K562 (cell line): ENCODE results near the gene INSIG1. TPM values are rescaled to one million over a fixed set of nuclear protein-coding genes. Genes with fewer than 3 reads are reported as not detected.

ENCODE experiments used
- CBX5 ChIP-seq: IDR thresholded peaks from 2 replicates; pipeline ENCODE4 v1.6.1; 2014; ENCODE audit warnings: low read depth, borderline replicate concordance
- NR4A1 ChIP-seq, 2 experiments: fragments of 250-450 bp in 1 of 2; fragments of 450-650 bp in 1 of 2; sonication (Bioruptor Pico) in 1 of 2; IDR thresholded peaks; 2 replicates each; pipeline versions ENCODE4 v1.4.0 to v1.6.1; 2016 to 2020; ENCODE audit warnings: mild to moderate bottlenecking in 2 of 2, missing compliant biosample characterization in 1 of 2, missing genetic modification characterization in 1 of 2, moderate library complexity in 1 of 2
- SMARCE1 ChIP-seq: fragments of 450-650 bp; IDR thresholded peaks from 2 replicates; pipeline ENCODE4 v1.7.1; 2016; ENCODE audit warnings: mild to moderate bottlenecking
- ZNF124 ChIP-seq: sonication (generic); formaldehyde crosslinking; IDR thresholded peaks from 2 replicates; pipeline ENCODE4 v1.8.1; 2022; ENCODE audit warnings: missing genetic modification reagents
- ZNF134 ChIP-seq: fragments of 250-450 bp; sonication (Bioruptor Pico); conservative IDR thresholded peaks from 2 replicates; pipeline ENCODE4 v1.4.0; 2020
- ZSCAN32 ChIP-seq: fragments of 450-650 bp; formaldehyde crosslinking; IDR thresholded peaks from 2 replicates; pipeline ENCODE4 v1.4.0; 2020; ENCODE audit warnings: mild to moderate bottlenecking, moderate library complexity
- polyA plus RNA-seq, 8 experiments: library from polyadenylated mRNA; depleted of rRNA in 4 of 8; stranded (reverse) in 5 of 8; unstranded in 3 of 8; fragments of >200 nt; fragmentation: Nextera tagmentation in 2 of 8; fragmentation: Illumina TruSeq in 1 of 8; extraction: Ambion mirVana in 2 of 8; extraction: Trizol in 1 of 8; gene quantifications; 2 replicates each; pipeline versions ENCODE4 v1.2.1 to v1.2.3, GENCODE V29; 2011 to 2014; ENCODE audit warnings: inconsistent platforms in 1 of 8, missing spikeins in 1 of 8
- total RNA-seq, 7 experiments: library from RNA; depleted of rRNA in 6 of 7; stranded (reverse); fragments of >200 nt in 6 of 7; fragmentation: Illumina TruSeq in 2 of 7; extraction: Trizol in 2 of 7; gene quantifications; 2 replicates each; pipeline versions ENCODE4 v1.2.1 to v1.2.3, GENCODE V29; 2011 to 2021; ENCODE audit warnings: low replicate concordance in 1 of 7
- TF ChIP-seq, protein P1 (sequence below): sonication (generic); formaldehyde crosslinking; IDR thresholded peaks from 2 replicates; pipeline ENCODE4 v1.8.0; 2022; ENCODE audit warnings: mild to moderate bottlenecking, missing genetic modification reagents, borderline replicate concordance
- TF ChIP-seq, protein P2 (sequence below): fragments of 450-650 bp; formaldehyde crosslinking; IDR thresholded peaks from 2 replicates; pipeline ENCODE4 v1.4.0; 2022; ENCODE audit warnings: mild to moderate bottlenecking, moderate library complexity
- TF ChIP-seq, protein P3 (sequence below): fragments of 250-450 bp; sonication (Bioruptor Pico); IDR thresholded peaks from 2 replicates; pipeline ENCODE4 v1.8.0; 2021; ENCODE audit warnings: moderate library complexity, mild to moderate bottlenecking, inconsistent platforms
- TF ChIP-seq, protein P4 (sequence below), 2 experiments: fragments of 450-650 bp in 1 of 2; sonication (generic) in 1 of 2; formaldehyde crosslinking in 1 of 2; IDR thresholded peaks; 2 replicates each; pipeline versions ENCODE4 v1.7.1 to v1.9.0; 2016 to 2022; ENCODE audit warnings: inconsistent platforms in 1 of 2, mild to moderate bottlenecking in 1 of 2, missing genetic modification reagents in 1 of 2
- TF ChIP-seq, protein P5 (sequence below): fragments of 450-650 bp; IDR thresholded peaks from 2 replicates; pipeline ENCODE4 v1.6.1; 2016; ENCODE audit warnings: low read depth, mild to moderate bottlenecking, moderate library complexity

INSIG1 gene
- total and polyA plus RNA-seq, 9 of the 15 experiments (the other 6 are each of a cell fraction or from before 2014, with no cell fraction given), result 57.1 to 787 (median 238) TPM

DNA sequence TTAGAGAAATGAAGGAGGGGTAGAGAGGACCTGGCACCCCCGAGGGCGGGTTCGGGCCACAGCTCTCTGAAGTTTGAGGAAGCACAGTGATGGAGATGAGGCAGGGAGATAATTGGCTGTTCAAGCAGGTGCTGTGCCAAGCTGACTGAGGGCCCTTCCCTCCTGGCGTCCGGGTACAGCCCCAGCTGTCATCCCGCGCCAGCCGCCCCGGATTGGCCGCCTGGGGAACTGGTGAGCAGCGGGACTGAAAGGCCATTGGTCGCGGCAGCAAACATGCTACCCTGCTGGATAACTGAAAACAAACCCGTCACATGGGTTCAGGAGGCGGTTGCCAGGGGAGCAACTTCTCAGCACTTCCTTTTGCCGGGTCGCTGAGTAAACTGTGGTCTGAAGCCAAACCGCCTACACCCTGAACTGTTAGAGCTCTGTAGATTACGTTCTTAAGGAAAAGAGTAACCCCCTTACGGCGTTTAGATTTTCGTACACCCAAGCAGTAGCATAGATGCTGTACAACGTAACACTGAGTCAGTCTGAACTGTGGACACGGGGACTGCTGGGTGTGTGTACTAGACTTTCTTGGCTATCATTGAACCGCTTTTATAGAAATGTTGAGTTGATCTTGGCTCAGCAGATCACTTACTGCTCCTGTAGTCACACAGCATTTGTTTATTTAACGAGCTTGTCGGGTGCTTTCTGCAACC lies 1.3 kb downstream of the INSIG1 start (continued):
- no peak for TF ChIP-seq ZNF134 (CRISPR knock-in tag)
- TF ChIP-seq SMARCE1, result no peak
- no peak for TF ChIP-seq NR4A1 (CRISPR knock-in tag; IDR thresholded peaks at IDR 0.05)
- no peak for TF ChIP-seq NR4A1 (tag; IDR thresholded peaks at IDR 0.05)
- no peak for TF ChIP-seq CBX5
- TF ChIP-seq, protein P1, sequence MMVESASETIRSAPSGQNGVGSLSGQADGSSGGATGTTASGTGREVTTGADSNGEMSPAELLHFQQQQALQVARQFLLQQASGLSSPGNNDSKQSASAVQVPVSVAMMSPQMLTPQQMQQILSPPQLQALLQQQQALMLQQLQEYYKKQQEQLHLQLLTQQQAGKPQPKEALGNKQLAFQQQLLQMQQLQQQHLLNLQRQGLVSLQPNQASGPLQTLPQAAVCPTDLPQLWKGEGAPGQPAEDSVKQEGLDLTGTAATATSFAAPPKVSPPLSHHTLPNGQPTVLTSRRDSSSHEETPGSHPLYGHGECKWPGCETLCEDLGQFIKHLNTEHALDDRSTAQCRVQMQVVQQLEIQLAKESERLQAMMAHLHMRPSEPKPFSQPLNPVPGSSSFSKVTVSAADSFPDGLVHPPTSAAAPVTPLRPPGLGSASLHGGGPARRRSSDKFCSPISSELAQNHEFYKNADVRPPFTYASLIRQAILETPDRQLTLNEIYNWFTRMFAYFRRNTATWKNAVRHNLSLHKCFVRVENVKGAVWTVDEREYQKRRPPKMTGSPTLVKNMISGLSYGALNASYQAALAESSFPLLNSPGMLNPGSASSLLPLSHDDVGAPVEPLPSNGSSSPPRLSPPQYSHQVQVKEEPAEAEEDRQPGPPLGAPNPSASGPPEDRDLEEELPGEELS (CRISPR knock-in tag), result no peak
- TF ChIP-seq ZNF124 (CRISPR knock-in tag), result no peak
- TF ChIP-seq, protein P2, sequence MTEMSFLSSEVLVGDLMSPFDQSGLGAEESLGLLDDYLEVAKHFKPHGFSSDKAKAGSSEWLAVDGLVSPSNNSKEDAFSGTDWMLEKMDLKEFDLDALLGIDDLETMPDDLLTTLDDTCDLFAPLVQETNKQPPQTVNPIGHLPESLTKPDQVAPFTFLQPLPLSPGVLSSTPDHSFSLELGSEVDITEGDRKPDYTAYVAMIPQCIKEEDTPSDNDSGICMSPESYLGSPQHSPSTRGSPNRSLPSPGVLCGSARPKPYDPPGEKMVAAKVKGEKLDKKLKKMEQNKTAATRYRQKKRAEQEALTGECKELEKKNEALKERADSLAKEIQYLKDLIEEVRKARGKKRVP (CRISPR knock-in tag), result peak; percentile 42; the same call in 1 of the 2 replicates
- TF ChIP-seq, protein P3, sequence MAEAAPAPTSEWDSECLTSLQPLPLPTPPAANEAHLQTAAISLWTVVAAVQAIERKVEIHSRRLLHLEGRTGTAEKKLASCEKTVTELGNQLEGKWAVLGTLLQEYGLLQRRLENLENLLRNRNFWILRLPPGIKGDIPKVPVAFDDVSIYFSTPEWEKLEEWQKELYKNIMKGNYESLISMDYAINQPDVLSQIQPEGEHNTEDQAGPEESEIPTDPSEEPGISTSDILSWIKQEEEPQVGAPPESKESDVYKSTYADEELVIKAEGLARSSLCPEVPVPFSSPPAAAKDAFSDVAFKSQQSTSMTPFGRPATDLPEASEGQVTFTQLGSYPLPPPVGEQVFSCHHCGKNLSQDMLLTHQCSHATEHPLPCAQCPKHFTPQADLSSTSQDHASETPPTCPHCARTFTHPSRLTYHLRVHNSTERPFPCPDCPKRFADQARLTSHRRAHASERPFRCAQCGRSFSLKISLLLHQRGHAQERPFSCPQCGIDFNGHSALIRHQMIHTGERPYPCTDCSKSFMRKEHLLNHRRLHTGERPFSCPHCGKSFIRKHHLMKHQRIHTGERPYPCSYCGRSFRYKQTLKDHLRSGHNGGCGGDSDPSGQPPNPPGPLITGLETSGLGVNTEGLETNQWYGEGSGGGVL (CRISPR knock-in tag), result no peak
- TF ChIP-seq ZSCAN32, result peak; percentile 3; the same call in 1 of the 2 replicates
- TF ChIP-seq, protein P4, sequence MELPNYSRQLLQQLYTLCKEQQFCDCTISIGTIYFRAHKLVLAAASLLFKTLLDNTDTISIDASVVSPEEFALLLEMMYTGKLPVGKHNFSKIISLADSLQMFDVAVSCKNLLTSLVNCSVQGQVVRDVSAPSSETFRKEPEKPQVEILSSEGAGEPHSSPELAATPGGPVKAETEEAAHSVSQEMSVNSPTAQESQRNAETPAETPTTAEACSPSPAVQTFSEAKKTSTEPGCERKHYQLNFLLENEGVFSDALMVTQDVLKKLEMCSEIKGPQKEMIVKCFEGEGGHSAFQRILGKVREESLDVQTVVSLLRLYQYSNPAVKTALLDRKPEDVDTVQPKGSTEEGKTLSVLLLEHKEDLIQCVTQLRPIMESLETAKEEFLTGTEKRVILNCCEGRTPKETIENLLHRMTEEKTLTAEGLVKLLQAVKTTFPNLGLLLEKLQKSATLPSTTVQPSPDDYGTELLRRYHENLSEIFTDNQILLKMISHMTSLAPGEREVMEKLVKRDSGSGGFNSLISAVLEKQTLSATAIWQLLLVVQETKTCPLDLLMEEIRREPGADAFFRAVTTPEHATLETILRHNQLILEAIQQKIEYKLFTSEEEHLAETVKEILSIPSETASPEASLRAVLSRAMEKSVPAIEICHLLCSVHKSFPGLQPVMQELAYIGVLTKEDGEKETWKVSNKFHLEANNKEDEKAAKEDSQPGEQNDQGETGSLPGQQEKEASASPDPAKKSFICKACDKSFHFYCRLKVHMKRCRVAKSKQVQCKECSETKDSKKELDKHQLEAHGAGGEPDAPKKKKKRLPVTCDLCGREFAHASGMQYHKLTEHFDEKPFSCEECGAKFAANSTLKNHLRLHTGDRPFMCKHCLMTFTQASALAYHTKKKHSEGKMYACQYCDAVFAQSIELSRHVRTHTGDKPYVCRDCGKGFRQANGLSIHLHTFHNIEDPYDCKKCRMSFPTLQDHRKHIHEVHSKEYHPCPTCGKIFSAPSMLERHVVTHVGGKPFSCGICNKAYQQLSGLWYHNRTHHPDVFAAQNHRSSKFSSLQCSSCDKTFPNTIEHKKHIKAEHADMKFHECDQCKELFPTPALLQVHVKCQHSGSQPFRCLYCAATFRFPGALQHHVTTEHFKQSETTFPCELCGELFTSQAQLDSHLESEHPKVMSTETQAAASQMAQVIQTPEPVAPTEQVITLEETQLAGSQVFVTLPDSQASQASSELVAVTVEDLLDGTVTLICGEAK (IDR thresholded peaks at IDR 0.05), result no peak
- TF ChIP-seq, protein P4 (CRISPR knock-in tag; IDR thresholded peaks at IDR 0.05), result no peak
- TF ChIP-seq, protein P5, sequence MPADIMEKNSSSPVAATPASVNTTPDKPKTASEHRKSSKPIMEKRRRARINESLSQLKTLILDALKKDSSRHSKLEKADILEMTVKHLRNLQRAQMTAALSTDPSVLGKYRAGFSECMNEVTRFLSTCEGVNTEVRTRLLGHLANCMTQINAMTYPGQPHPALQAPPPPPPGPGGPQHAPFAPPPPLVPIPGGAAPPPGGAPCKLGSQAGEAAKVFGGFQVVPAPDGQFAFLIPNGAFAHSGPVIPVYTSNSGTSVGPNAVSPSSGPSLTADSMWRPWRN, result no peak
